Measurements from ENCODE around the gene TMOD4.
A peak's percentile ranks its signal among the peaks of the same experiment; 100 is the strongest.

The TMOD4 gene

DNA sequence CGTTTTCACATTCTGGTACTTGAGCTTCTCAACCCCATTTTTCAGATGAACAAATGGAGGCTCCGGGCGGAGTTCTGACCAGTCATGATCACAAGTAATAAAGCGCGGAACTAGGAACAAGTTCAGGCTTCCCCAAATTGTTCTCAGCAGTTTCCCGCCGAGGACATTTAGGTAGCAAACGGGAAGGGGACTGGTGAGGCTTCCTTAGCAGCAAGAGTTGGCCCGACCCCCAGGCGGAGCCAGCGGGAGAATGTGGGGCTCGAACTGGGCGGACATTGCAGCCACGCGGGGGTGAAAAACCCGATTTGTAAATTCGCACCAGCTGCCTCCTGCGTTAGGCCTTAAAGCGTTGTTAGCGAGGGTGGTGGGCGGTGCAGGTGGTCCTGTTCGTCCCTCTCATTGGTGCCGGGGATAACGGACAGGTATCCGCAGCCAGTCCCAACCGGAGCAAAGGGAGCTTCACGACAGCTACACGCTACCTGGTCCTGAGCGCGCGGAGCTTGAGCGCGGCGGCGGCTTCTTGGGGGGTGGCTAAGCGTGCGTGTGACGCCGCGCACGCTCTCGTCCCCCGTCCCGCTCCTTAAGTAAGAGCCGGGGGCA, 44.7 kb downstream of the TMOD4 start:
- peak; percentile 99 for DNase-seq
- WGBS (ENCODE audit: extremely low coverage, insufficient coverage, low lambda C conversion rate) = no CpG with 5 or more reads among the region's 45 CpGs

DNA sequence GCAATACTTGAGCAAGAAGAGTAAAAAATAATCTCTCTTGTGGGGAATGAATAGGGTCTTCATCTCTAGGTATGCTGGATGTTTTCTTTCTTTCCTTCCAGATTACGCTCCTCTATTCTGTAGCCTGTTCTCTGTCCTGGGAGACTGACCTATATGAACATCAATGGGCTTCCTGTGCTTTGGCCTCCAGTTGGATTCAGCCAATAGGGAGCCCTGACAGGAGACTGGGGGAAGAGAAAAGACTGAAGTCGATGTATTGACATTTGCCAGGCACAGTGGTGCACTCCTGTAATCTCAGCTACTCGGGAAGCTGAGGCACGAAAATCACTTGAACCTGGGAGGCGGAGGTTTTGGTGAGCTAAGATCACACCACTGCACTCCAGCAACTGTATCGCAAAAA, 47.0 kb downstream of the TMOD4 start:
- Histone ChIP-seq H2BK5ac (ENCODE audit: low read length) (no peak overlapping the region), H3K9ac (ENCODE audit: low read length) (no peak overlapping the region), H2BK15ac (replicated peaks; ENCODE audit: low read depth) (no peak overlapping the region), H3K79me2 (ENCODE audit: control insufficient read depth, insufficient read depth, low read length) (no peaks in the 10 kb centered on the region), H3K4ac (ENCODE audit: low read depth, low read length) (no peak overlapping the region), H3K79me1 (ENCODE audit: low read length) (no peaks in the 10 kb centered on the region), H3K36me3 (ENCODE audit: control insufficient read depth, insufficient read depth, low read length) (no peaks in the 10 kb centered on the region), H3K18ac (ENCODE audit: low read length) (no peak overlapping the region), H3K4me1 (ENCODE audit: control insufficient read depth, low read depth, low read length) (peaks cover 2% of the 10 kb centered on the region), H2AK5ac (ENCODE audit: low read length) (no peak overlapping the region), H3K4me2 (ENCODE audit: low read length) (no peak overlapping the region), H3K56ac (ENCODE audit: low read length) (no peak overlapping the region), H3K23ac (ENCODE audit: low read length) (no peak overlapping the region), H3K27me3 (ENCODE audit: insufficient read depth, low read length, poor library complexity) (no peaks in the 10 kb centered on the region), H3K4me3 (ENCODE audit: low read length) (no peak overlapping the region), H3K27ac (ENCODE audit: low read depth, low read length) (no peak overlapping the region), H4K5ac (ENCODE audit: low read length) (no peak overlapping the region), H2BK120ac (ENCODE audit: low read depth, low read length) (no peak overlapping the region), H4K8ac (ENCODE audit: low read depth, low read length) (no peak overlapping the region)
- no CpG with 5 or more reads among the region's 6 CpGs for WGBS (ENCODE audit: extremely low coverage, insufficient coverage, low lambda C conversion rate)
- peak; percentile 34 for DNase-seq

More for the DNA sequence above, 44.7 kb downstream of the TMOD4 start:
- H3K27me3 ChIP-seq (ENCODE audit: insufficient read depth, low read length, poor library complexity) = no peaks in the 10 kb centered on the region
- no peak overlapping the region for H2AK5ac ChIP-seq (ENCODE audit: low read length)
- no peak overlapping the region for H3K27ac ChIP-seq (ENCODE audit: low read depth, low read length)
- H3K79me2 ChIP-seq (ENCODE audit: control insufficient read depth, insufficient read depth, low read length) = no peaks in the 10 kb centered on the region
- no peak overlapping the region for H2BK5ac ChIP-seq (ENCODE audit: low read length)
- H2BK15ac ChIP-seq (replicated peaks; ENCODE audit: low read depth) = no peak overlapping the region
- no peak overlapping the region for H4K8ac ChIP-seq (ENCODE audit: low read depth, low read length)
- H3K4me2 ChIP-seq (ENCODE audit: low read length) = peak overlapping the region; percentile 77
- H3K79me1 ChIP-seq (ENCODE audit: low read length) = no peaks in the 10 kb centered on the region
- H3K18ac ChIP-seq (ENCODE audit: low read length) = peak overlapping the region; percentile 55
- no peak overlapping the region for H3K23ac ChIP-seq (ENCODE audit: low read length)
- H3K4me1 ChIP-seq (ENCODE audit: control insufficient read depth, low read depth, low read length) = no peaks in the 10 kb centered on the region
- no peak overlapping the region for H4K5ac ChIP-seq (ENCODE audit: low read length)
- H3K9ac ChIP-seq (ENCODE audit: low read length) = peak overlapping the region; percentile 84
- H3K4me3 ChIP-seq (ENCODE audit: low read length) = no peak overlapping the region
- peak overlapping the region; percentile 45 for H3K4ac ChIP-seq (ENCODE audit: low read depth, low read length)
- H2BK120ac ChIP-seq (ENCODE audit: low read depth, low read length) = no peak overlapping the region
- H3K56ac ChIP-seq (ENCODE audit: low read length) = peak overlapping the region; percentile 87
- H3K36me3 ChIP-seq (ENCODE audit: control insufficient read depth, insufficient read depth, low read length) = no peaks in the 10 kb centered on the region

DNA sequence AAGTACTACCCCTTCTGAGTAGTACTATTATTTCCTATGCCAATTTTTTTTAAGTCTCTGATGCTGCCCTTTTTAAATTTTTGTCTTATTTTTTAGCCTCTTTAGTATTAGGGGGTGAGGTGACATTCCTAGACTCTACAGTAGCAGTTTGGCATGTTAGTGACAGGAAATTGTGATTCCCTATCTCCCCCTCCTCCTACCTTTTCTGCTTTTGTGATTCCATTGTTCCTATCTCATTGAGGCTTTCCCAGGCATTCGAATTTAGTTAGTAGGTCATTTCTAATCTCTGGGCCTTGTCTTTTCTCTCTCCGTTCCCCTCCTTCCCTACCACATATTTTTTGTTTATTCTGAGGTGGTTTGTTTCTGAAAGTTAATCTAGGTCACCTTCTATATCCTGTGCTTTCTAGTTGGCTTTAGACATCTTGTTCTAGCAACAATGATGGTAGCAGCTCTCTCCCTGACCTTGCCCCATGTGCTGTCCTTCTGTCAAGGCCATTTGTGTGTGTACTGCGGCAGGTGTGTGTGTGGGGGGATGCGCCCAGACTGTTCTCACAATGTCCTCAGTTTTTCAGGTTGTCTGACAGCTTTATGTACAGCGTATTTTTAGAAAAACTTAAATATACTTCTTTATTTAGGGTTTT, 50.9 kb downstream of the TMOD4 start:
- Histone ChIP-seq H3K27me3 (ENCODE audit: insufficient read depth, low read length, poor library complexity) (no peaks in the 10 kb centered on the region), H3K4me2 (ENCODE audit: low read length) (no peak overlapping the region), H2BK120ac (ENCODE audit: low read depth, low read length) (no peak overlapping the region), H3K9ac (ENCODE audit: low read length) (no peak overlapping the region), H3K27ac (ENCODE audit: low read depth, low read length) (no peak overlapping the region), H3K23ac (ENCODE audit: low read length) (no peak overlapping the region), H3K4ac (ENCODE audit: low read depth, low read length) (no peak overlapping the region), H2BK15ac (replicated peaks; ENCODE audit: low read depth) (no peak overlapping the region), H3K36me3 (ENCODE audit: control insufficient read depth, insufficient read depth, low read length) (no peaks in the 10 kb centered on the region), H4K5ac (ENCODE audit: low read length) (no peak overlapping the region), H3K79me1 (ENCODE audit: low read length) (no peaks in the 10 kb centered on the region), H3K79me2 (ENCODE audit: control insufficient read depth, insufficient read depth, low read length) (no peaks in the 10 kb centered on the region), H3K4me3 (ENCODE audit: low read length) (no peak overlapping the region), H2AK5ac (ENCODE audit: low read length) (no peak overlapping the region), H3K18ac (ENCODE audit: low read length) (no peak overlapping the region), H3K56ac (ENCODE audit: low read length) (peak overlapping the region; percentile 25), H2BK5ac (ENCODE audit: low read length) (no peak overlapping the region), H3K4me1 (ENCODE audit: control insufficient read depth, low read depth, low read length) (peaks cover 2% of the 10 kb centered on the region), H4K8ac (ENCODE audit: low read depth, low read length) (no peak overlapping the region)
- DNase-seq = peak; percentile 57
- no CpG with 5 or more reads among the region's 5 CpGs for WGBS (ENCODE audit: extremely low coverage, insufficient coverage, low lambda C conversion rate)

Data from mesendoderm (in vitro differentiated cells).